Mammary epithelial cell (primary cell): ENCODE measurements around the gene RHPN2.

Experiments used
- EZH2 ChIP-seq: IDR thresholded peaks from 2 replicates; pipeline ENCODE4 v1.6.1; 2012; ENCODE audit warnings: low read length, inconsistent platforms, borderline replicate concordance
- TF ChIP-seq, protein P1 (sequence below), 2 donors: IDR thresholded peaks in 1 of 2; conservative IDR thresholded peaks in 1 of 2; 2 replicates each; pipeline ENCODE4 v1.5.1; 2011 to 2012; ENCODE audit warnings: inconsistent platforms in 2 of 2, low read length in 2 of 2, mild to moderate bottlenecking in 2 of 2, control low read depth in 1 of 2, low read depth in 1 of 2; ENCODE audit not compliant: insufficient read depth in 1 of 2; ENCODE audit errors: extremely low read depth in 1 of 2

DNA sequence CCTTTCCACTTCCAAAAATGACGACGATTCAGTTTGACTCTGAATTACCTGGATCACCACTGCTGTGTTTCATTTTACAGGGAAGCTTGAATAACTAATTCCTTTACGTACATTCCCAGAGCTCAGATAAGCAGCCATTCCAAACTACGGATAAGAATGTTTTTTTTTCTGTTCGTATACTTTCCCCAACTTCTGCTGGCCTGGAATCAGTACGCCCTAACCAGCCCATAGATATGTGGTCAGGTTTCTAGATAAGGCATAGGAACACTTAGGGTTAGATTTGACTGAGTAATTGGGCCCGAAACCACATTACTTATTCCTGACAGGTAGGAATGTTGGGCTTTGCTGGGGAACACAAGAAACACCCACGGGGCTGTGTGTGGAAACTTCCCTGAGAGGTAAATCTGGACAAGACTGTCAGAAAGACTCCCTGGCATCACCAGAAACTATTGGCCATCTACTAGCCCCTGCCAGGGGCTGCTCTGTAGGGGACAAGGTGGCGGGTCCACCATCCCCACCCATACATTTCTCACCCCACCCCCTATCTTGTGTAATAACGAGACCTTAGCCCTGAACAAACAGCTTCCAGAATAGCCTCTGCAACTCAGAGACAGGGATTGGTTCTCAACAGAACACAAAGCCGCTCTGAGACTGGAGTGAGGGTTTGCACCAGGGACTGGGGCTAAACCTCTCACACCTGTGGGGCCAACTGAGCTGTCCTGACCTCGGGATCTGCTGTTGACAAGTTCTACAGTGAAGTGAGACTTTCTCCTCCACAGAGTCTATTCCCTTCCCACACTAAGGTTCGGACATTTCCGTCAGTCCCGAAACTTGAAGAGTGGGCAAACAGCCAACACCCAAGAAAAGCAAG, 15.6 kb downstream of the RHPN2 start:
- TF ChIP-seq, protein P1, sequence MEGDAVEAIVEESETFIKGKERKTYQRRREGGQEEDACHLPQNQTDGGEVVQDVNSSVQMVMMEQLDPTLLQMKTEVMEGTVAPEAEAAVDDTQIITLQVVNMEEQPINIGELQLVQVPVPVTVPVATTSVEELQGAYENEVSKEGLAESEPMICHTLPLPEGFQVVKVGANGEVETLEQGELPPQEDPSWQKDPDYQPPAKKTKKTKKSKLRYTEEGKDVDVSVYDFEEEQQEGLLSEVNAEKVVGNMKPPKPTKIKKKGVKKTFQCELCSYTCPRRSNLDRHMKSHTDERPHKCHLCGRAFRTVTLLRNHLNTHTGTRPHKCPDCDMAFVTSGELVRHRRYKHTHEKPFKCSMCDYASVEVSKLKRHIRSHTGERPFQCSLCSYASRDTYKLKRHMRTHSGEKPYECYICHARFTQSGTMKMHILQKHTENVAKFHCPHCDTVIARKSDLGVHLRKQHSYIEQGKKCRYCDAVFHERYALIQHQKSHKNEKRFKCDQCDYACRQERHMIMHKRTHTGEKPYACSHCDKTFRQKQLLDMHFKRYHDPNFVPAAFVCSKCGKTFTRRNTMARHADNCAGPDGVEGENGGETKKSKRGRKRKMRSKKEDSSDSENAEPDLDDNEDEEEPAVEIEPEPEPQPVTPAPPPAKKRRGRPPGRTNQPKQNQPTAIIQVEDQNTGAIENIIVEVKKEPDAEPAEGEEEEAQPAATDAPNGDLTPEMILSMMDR (conservative IDR thresholded peaks at IDR 0.05 in 1 of 2, IDR thresholded peaks at IDR 0.05 in 1 of 2; ENCODE audit: extremely low read depth in 1 of 2, insufficient read depth in 1 of 2, low read depth in 1 of 2, low read length in 2 of 2): no peak
- TF ChIP-seq EZH2: no peak
